HS-5 (cell line): ENCODE measurements around the gene TMEM255B.

Experiments
- DNase-seq: peaks from one replicate; pipeline ENCODE4 v3.0.0-alpha.2; 2012; ENCODE audit warnings: low read depth

Gene TMEM255B

GRCh38 chr13:113804017-113804702, 45.1 kb downstream of the TMEM255B start:
- no peak for DNase-seq

DNA sequence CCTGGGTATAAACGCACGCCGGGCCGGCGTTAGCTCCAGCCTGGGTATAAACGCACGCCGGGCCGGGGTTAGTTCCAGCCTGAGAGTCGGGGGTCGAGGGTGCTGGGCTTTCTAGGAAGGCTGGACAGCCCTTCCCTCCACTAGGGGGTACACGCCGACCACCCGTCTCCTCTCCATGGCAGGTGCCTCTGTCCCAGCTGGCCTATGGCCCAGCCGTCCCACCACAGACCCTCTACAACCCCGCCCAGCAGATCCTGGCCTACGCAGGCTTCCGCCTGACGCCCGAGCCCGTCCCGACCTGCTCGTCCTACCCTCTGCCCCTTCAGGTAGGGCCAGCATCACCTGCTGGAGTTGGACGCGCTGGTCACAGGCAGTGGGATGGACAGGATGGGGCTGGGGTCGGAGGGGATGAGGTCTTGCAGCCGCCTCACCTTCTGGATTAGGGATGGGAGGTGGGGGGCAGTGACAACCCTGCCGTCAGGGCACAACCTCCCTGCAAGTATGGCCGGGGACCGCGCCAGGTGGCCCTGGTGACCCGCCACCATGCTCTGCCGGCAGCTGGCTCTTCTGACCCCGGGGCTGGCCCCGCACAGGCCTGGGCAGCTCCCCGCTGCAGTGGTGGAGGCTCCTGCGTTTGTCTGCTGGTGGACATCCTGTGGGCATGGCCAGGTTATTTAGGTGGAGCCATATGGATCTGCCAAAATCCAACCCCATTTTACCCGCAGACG, 45.8 kb downstream of the TMEM255B start:
- DNase-seq: no peak

- DNase-seq: no peak
Measured at GRCh38 chr13:113805431-113806103, 46.5 kb downstream of the TMEM255B start.

- DNase-seq: no peak
Measured at GRCh38 chr13:113806104-113806471, 47.1 kb downstream of the TMEM255B start.

DNA sequence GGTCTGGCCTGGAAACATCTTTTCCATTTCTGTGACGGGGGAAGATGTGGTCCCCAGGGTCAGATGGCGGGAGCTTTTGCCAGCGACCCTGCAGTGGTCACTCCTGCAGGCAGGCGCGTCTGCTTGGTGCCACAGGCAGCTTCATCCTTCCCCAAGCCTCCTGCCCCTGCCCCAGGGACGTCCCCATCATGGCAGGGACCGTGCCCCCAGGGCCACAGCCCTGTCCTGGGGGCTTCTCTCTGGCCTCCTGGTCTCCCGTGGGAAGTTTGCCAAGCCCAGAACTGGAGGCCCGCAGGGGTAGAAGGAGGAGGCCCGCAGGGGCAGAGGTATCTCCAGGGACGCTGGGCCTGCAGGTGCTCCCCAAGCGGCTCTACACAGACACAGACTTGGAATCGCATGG, 47.5 kb downstream of the TMEM255B start:
- no peak for DNase-seq

GRCh38 chr13:113808058-113808834, 49.2 kb downstream of the TMEM255B start:
- DNase-seq: no peak

DNA sequence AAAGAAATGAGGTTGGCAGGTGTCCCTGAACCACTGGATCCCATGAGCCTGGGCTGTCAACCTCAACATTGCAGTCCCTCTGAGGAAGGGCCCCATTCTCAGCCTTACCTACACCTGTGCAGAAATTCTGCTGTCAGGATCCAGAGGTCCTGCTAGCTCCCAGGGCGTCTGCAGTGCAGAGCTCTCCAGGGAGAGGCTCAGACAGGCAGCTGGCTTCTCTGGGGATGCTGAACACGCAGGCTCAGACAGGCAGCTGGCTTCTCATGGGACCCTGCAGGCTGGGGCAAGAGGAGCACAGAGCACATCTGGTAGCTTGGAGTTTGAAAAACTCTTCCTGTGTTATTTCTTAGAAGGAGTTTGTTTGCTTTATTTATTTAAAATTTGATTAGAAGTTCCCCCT, 50.9 kb downstream of the TMEM255B start:
- DNase-seq: no peak

GRCh38 chr13:113810640-113811039, 51.6 kb downstream of the TMEM255B start:
- DNase-seq: no peak

DNA sequence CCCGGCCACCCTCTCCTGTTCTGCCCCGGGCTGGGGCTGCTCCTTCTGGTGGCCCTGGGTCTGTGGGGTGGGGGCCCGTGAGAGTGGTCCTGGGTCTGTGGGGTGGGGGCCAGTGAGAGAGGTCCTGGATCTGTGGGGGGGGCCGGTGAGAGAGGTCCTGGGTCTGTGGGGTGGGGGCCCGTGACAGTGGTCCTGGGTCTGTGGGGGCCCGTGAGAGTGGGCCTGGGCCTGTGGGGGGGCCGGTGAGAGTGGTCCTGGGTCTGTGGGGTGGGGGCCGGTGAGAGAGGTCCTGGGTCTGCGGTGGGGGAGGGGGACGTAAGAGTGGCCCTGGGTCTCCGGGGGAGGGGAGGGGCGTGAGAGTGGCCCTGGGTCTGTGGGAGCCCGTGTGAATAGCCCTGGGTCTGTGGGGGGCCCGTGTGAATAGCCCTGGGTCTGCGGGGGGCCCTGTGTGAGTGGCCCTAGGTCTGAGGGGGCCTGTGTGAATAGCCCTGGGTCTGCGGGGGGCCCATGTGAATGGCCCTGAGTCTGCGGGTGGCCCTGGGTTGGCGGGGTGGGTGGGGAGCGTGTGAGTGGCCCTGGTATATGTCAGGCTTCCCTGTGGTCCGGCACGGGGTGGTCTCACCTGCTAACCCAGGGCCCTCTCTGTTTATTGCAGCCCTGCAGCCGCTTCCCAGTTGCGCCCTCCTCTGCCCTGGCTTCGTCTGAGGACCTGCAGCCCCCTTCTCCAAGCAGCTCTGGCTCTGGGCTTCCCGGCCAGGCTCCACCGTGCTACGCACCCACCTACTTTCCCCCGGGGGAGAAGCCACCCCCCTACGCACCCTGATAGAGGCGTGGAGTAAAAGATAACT, 52.3 kb downstream of the TMEM255B start:
- no peak for DNase-seq

- no peak for DNase-seq
Measured at GRCh38 chr13:113812178-113813040, 53.4 kb downstream of the TMEM255B start.

DNA sequence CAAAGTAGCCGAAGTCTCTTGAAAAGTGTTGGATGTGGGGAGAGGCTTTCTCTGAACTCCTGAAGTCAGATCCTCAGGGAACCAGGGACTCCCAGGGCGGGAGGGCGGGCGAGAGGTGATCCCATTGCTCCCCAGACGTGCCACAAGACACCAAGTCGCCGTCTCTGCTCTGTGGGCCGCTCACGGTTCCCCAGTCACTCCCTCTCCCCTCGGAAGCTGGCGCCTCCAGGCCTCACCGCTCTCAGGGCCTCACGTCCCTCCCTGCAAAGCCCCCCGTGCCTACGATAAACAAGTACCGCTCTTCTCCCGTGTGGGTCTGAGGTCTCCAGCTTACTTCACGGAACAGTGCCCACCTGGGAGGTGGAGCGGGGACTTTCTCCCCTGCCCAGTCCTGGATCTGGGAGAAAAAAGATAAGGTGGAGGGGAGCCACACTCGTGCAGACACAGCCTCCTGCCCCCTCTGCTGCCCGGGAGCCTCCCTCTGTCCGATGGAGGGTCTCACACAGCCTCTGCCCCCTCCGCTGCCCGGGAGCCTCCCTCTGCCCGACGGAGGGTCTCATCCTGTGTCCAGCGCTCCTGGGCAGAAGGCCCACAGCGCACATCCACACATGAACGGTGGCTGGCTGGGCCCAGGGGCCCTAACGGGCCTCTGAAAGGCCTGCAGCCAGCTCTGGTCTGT, 54.2 kb downstream of the TMEM255B start:
- DNase-seq: no peak

- no peak for DNase-seq
Measured at GRCh38 chr13:113813749-113814434, 54.9 kb downstream of the TMEM255B start.

GRCh38 chr13:113814435-113814821, 55.4 kb downstream of the TMEM255B start:
- DNase-seq: no peak

DNA sequence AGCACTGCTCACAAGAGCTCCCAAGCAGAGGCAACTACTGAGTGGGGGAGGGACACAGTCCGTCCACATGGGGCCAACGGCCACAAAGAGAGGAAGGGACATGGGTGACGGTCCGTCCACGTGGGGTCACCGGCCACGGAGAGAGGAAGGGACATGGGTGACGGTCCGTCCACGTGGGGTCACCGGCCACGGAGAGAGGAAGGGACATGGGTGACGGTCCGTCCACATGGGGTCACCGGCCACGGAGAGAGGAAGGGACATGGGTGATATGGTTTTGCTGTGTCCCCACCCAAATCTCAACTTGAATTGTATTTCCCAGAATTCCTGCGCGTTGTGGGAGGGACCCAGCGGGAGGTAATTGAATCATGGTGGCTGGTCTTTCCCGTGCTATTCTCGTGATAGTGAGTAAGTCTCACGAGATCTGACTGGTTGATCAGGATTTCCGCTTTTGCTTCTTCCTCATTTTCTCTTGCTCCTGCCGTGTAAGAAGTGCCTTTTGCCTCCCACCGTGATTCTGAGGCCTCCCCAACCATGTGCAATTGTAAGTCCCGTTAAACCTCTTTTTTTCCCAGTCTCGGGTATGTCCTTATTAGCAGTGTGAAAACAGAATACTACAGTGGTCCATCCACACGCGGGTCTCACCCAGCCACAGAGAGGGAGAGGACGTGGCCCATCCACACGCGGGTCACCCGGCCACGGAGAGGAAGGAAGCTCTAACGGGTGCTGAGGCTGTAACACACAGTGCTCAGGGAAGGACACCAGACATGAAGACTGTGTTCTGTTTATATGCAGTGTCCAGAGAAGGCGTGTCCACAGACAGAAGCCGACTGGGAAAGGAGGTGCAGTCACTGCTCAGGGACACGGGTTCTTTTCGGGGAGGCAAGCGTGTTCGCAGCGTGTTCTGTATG, 56.4 kb downstream of the TMEM255B start:
- no peak for DNase-seq

DNA sequence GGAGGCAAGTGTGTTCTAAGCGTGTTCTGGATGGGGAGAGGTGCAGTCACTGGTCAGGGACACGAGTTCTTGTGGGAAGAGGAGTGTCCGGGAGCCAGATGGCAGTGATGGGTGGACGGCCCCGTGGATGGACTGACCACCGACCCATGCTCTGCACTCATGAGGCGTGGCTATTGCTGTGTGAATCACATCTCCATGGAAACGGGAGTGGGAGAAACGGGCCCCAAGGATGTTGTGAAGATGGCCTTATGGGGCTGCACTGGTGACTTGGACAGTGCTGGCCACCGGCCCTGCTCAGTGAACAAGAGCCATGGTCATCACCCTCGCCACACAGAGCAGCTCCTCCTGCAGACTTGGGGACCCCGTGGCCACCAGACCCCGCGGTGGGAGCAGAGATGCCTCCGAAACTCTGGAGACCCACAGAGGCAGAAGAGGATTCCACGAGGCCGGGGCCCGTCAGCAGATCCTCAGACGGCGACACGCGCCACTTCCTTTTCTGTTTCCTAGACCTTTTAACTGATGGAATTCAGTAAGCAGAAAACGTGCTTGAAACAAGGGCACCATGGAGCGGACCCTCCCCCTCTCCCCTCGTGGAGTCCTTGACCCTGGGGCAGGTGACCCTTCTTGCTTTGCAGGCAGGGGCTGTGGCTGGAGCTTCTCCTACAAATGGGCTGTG, 57.4 kb downstream of the TMEM255B start:
- DNase-seq: no peak

GRCh38 chr13:113816946-113817859, 58.2 kb downstream of the TMEM255B start:
- DNase-seq: no peak
